Suprapubic skin (tissue), 4 donors: ENCODE data around the gene ATG2A.
A peak's percentile ranks its signal among the peaks of the same experiment; 100 is the strongest.

Experiments
- CTCF ChIP-seq, 2 donors: fragments of 200-600 bp in 1 of 2; fragments of 450-650 bp in 1 of 2; sonication (generic) in 1 of 2; IDR thresholded peaks; one replicate each; pipeline ENCODE4 v1.5.1; 2016 to 2019; ENCODE audit warnings: antibody characterized with exemption in 2 of 2, mild to moderate bottlenecking in 1 of 2, moderate library complexity in 1 of 2
- POLR2A ChIP-seq, 2 donors: fragments of 450-650 bp; IDR thresholded peaks; one replicate each; pipeline ENCODE4 v1.6.1; 2017; ENCODE audit warnings: antibody characterized with exemption in 2 of 2, mild to moderate bottlenecking in 2 of 2, moderate library complexity in 2 of 2
- POLR2AphosphoS5 ChIP-seq, 3 donors: sonication (generic); formaldehyde crosslinking; IDR thresholded peaks; one replicate each; pipeline ENCODE4 v1.6.1; 2017; ENCODE audit warnings: antibody characterized with exemption in 3 of 3

GRCh38 chr11:64854534-64855502, 62.2 kb downstream of the ATG2A start:
- TF ChIP-seq POLR2A (IDR thresholded peaks at IDR 0.05) (no peak), CTCF (IDR thresholded peaks at IDR 0.05) (no peak), POLR2AphosphoS5 (IDR thresholded peaks at IDR 0.05) (peak in 2 of 3 donors; percentile 94 to 99)
